Choroid plexus epithelial cell (primary cell): Measurements from ENCODE around the gene CTF1.

Experiments
- DNase-seq: peaks from one replicate; pipeline ENCODE4 v3.0.0-alpha.2; 2010; ENCODE audit warnings: low read depth
- H3K4me3 ChIP-seq: 2 replicates; pipeline ENCODE4 v1.5.1; 2011; ENCODE audit warnings: low read depth, mild to moderate bottlenecking, control low read depth, low read length, moderate library complexity
- TF ChIP-seq, protein P1 (sequence below): conservative IDR thresholded peaks from 2 replicates; pipeline ENCODE4 v1.5.1; 2011; ENCODE audit warnings: low read depth, mild to moderate bottlenecking, control low read depth, inconsistent platforms, low read length, moderate library complexity

Gene CTF1

DNA sequence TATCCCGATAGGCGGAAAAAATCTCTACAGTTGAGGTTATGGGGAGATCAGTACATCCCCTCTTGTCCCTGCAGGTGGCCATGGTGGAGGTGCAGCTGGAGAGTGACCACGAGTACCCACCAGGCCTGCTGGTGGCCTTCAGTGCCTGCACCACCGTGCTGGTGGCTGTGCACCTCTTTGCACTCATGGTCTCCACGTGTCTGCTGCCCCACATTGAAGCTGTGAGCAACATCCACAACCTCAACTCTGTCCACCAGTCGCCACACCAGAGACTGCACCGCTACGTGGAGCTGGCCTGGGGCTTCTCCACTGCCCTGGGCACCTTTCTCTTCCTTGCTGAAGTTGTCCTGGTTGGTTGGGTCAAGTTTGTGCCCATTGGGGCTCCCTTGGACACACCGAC is 56.7 kb downstream of the CTF1 start:
- H3K4me3 ChIP-seq = no peak overlapping the region
- TF ChIP-seq, protein P1, sequence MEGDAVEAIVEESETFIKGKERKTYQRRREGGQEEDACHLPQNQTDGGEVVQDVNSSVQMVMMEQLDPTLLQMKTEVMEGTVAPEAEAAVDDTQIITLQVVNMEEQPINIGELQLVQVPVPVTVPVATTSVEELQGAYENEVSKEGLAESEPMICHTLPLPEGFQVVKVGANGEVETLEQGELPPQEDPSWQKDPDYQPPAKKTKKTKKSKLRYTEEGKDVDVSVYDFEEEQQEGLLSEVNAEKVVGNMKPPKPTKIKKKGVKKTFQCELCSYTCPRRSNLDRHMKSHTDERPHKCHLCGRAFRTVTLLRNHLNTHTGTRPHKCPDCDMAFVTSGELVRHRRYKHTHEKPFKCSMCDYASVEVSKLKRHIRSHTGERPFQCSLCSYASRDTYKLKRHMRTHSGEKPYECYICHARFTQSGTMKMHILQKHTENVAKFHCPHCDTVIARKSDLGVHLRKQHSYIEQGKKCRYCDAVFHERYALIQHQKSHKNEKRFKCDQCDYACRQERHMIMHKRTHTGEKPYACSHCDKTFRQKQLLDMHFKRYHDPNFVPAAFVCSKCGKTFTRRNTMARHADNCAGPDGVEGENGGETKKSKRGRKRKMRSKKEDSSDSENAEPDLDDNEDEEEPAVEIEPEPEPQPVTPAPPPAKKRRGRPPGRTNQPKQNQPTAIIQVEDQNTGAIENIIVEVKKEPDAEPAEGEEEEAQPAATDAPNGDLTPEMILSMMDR = no peak
- no peak for DNase-seq
